ENCODE data around the gene LDLRAD4. TPM values are rescaled to one million over a fixed set of nuclear protein-coding genes. Genes with fewer than 3 reads are reported as not detected.

Gene LDLRAD4
- total and polyA plus RNA-seq, 8 donors = 2.0 to 47.9 (median 9.0) TPM

- Histone ChIP-seq H3K4me3 (no peak overlapping the region), H3K9me3 (no peaks in the 10 kb centered on the region), H3K36me3 (no peaks in the 10 kb centered on the region), H3K27ac (no peak overlapping the region), H3K27me3 (no peaks in the 10 kb centered on the region), H3K4me1 (peaks cover 0 to 23% (median 12%) of the 10 kb centered on the region in 4 donors)
- intact Hi-C loops (cut with DNase I; ENCODE audit: low total_unique reads) = no loop called here
- 78 to 90% (median 87%) methylated on average over 7 of the region's 7 CpGs for WGBS, 5 donors
- DNase-seq = no peak
- TF ChIP-seq CTCF (IDR thresholded peaks at IDR 0.05) (no peak), POLR2AphosphoS5 (IDR thresholded peaks at IDR 0.05) (no peak), POLR2A (IDR thresholded peaks at IDR 0.05) (no peak), EP300 (IDR thresholded peaks at IDR 0.05) (no peak)
Measured at GRCh38 chr18:13291745-13292447, 73.3 kb downstream of the LDLRAD4 start.

DNA sequence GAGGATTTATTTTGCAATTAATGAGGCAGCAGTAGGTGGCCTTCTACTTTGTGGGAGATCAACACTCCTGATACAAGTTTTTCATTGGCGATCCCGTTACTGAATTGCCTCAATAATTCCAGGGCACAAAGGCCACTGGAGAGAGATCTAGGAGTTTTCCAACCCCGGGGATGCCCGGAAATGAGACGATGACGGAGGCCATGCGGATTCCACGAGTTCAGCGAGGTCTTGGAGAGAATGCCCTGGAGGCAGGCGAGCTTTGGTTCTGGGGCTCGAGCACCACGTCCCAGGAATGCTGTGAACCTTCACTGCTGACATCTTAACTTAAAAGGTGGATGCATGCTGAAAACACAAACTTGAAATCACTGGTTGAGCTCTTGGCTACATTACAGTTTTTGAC lies 74.2 kb downstream of the LDLRAD4 start:
- 90 to 95% (median 92%) methylated on average over 12 of the region's 12 CpGs for whole genome bisulfite sequencing, 5 donors
- no peaks in the 10 kb centered on the region for H3K36me3 ChIP-seq
- no peaks in the 10 kb centered on the region for H3K27me3 ChIP-seq
- no peak for DNase-seq
- peaks cover 0 to 23% (median 12%) of the 10 kb centered on the region in 4 donors for H3K4me1 ChIP-seq
- intact Hi-C loops (cut with DNase I; ENCODE audit: low total_unique reads) = no loop called here
- no peak overlapping the region for H3K27ac ChIP-seq
- no peak overlapping the region for H3K4me3 ChIP-seq
- H3K9me3 ChIP-seq = no peaks in the 10 kb centered on the region
- TF ChIP-seq CTCF (IDR thresholded peaks at IDR 0.05) (no peak), POLR2A (IDR thresholded peaks at IDR 0.05) (no peak), POLR2AphosphoS5 (IDR thresholded peaks at IDR 0.05) (no peak), EP300 (IDR thresholded peaks at IDR 0.05) (no peak)

DNA sequence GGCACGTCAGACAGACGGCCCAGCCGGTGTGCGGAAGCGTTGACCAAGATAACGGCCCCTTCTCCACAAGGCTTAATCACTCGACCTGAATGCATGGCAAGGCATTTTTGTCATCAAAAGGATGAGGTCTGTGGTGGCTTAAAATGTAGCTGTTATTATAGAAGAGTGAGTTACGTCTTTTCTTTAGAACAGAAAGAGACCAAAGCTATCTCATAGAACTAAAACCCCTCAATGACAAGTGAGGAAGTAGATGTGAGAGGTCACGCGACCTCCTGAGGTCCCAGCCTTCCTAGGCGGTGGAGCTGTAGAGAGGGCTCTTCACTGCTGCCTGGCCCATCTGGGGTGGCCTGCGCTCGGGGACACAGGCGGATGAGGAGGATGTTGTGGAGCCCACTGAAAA lies 75.7 kb downstream of the LDLRAD4 start:
- TF ChIP-seq POLR2AphosphoS5 (IDR thresholded peaks at IDR 0.05) (no peak), EP300 (IDR thresholded peaks at IDR 0.05) (no peak), CTCF (IDR thresholded peaks at IDR 0.05) (no peak), POLR2A (IDR thresholded peaks at IDR 0.05) (no peak)
- no peak overlapping the region for H3K4me3 ChIP-seq
- no peak for DNase-seq
- no peaks in the 10 kb centered on the region for H3K27me3 ChIP-seq
- H3K27ac ChIP-seq = no peak overlapping the region
- intact Hi-C loops (cut with DNase I; ENCODE audit: low total_unique reads) = no loop called here
- peaks cover 0 to 19% (median 10%) of the 10 kb centered on the region in 4 donors for H3K4me1 ChIP-seq
- no peaks in the 10 kb centered on the region for H3K36me3 ChIP-seq
- H3K9me3 ChIP-seq = no peaks in the 10 kb centered on the region
- 89 to 91% (median 90%) methylated on average over 14 of the region's 14 CpGs for WGBS, 5 donors

DNA sequence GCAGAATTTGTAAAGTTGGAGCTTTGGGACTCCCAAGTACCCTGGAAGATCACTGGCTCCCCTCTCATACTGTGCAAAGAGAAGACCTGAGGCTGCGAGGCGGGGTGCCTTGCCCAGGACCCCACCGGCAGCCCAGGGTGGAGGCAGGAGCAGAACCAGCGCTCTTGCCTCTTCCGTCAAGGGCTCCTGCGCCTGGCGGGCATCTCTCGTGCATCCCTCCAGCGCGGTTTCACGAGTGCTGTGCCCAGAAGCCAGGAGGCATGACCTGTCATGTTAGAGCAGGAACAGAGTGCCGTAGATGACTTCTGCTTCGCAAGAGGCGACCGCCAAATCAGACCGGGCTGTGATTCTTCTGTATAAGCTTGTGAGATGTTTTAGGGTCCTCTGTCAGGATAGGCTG lies 77.3 kb downstream of the LDLRAD4 start:
- peaks cover 0 to 6% (median under 1%) of the 10 kb centered on the region in 4 donors for H3K4me1 ChIP-seq
- TF ChIP-seq POLR2AphosphoS5 (IDR thresholded peaks at IDR 0.05) = no peak
- no peak overlapping the region for H3K27ac ChIP-seq
- no peaks in the 10 kb centered on the region for H3K36me3 ChIP-seq
- H3K27me3 ChIP-seq = no peaks in the 10 kb centered on the region
- DNase-seq = no peak
- WGBS, 5 donors = 84 to 96% (median 93%) methylated on average over 12 to 16 of the region's 16 CpGs
- H3K9me3 ChIP-seq = no peaks in the 10 kb centered on the region
- intact Hi-C loops (cut with DNase I; ENCODE audit: low total_unique reads) = no loop called here
- H3K4me3 ChIP-seq = no peak overlapping the region

Data from stomach (tissue), 9 donors.